ENCODE measurements around the gene IQGAP3. TPM values are rescaled to one million over a fixed set of nuclear protein-coding genes. Genes with fewer than 3 reads are reported as not detected.

IQGAP3 gene
- total RNA-seq, 2 donors from 2014 or later: 28.6 to 36.9 TPM

DNA sequence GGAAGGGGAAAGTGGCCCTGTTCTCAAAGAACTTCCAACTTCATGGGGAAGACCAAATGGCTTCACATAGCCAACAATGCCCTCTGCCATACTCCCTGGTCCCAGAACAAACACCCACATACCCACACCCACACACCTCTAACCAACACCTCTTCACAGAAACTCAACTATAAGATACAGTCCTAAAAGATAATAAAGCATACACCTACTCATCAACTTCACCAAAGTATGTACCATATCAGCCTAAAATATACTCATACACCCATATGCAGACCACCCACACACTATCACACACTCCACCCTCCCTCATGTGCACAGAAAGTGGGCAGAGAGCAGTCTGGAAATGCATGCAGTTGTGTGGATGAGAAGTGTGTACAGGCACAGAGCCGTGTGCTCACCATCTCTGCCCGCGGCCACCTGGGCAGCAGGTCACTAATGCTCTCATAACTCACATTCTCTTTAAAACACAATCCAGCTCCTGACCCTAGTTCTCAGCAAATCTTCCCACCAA is 27.7 kb downstream of the IQGAP3 start:
- H3K9me3 ChIP-seq (ENCODE audit: control insufficient read depth, low read length): no peaks in the 10 kb centered on the region
- no peak overlapping the region for H3K27ac Mint-ChIP-seq
- TF ChIP-seq, protein P1, sequence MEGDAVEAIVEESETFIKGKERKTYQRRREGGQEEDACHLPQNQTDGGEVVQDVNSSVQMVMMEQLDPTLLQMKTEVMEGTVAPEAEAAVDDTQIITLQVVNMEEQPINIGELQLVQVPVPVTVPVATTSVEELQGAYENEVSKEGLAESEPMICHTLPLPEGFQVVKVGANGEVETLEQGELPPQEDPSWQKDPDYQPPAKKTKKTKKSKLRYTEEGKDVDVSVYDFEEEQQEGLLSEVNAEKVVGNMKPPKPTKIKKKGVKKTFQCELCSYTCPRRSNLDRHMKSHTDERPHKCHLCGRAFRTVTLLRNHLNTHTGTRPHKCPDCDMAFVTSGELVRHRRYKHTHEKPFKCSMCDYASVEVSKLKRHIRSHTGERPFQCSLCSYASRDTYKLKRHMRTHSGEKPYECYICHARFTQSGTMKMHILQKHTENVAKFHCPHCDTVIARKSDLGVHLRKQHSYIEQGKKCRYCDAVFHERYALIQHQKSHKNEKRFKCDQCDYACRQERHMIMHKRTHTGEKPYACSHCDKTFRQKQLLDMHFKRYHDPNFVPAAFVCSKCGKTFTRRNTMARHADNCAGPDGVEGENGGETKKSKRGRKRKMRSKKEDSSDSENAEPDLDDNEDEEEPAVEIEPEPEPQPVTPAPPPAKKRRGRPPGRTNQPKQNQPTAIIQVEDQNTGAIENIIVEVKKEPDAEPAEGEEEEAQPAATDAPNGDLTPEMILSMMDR (conservative IDR thresholded peaks at IDR 0.05): no peak

DNA sequence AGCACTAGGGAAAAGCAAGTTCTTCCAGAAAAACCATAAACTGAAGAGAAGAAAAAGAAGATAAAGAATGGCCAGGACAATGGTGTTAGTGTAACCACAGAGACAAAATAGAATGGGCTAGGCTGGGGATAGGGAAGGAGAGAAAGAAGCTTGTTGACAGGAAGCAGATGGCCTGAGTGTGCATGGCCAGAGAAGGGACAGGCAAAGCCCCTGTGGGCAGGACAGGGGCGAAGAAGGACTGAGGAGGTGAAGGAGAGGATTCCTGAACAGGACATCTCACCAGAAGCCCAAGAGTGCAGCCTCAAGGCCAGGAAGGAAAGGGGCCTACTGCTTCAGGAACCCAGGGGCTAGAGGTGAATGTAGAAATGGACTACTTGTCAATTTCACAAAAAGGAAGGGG is 29.3 kb downstream of the IQGAP3 start:
- peaks cover 44% of the 10 kb centered on the region for H3K36me3 Mint-ChIP-seq (ENCODE audit: low read depth)
- no peak overlapping the region for H3K9ac ChIP-seq (ENCODE audit: extremely low read depth, low read length, poor library complexity, severe bottlenecking)
- H3K4me3 Mint-ChIP-seq: no peak overlapping the region
- peaks cover 64% of the 10 kb centered on the region for H3K36me3 ChIP-seq (ENCODE audit: control insufficient read depth, insufficient read depth, low read length)
- no peaks in the 10 kb centered on the region for H3K9me3 Mint-ChIP-seq
- no peaks in the 10 kb centered on the region for H3K9me3 ChIP-seq (ENCODE audit: control insufficient read depth, low read length)
- no peaks in the 10 kb centered on the region for H3K4me1 ChIP-seq (ENCODE audit: control insufficient read depth, insufficient read depth, low read length)
- peak overlapping the region; percentile 30 for H3K27ac Mint-ChIP-seq
- no peaks in the 10 kb centered on the region for H3K27me3 ChIP-seq (ENCODE audit: control insufficient read depth, insufficient read depth, low read length, poor library complexity, severe bottlenecking)
- H3K4me1 Mint-ChIP-seq: peaks cover 12% of the 10 kb centered on the region
- H3K27me3 Mint-ChIP-seq (ENCODE audit: insufficient read depth): no peaks in the 10 kb centered on the region
- H3K27ac ChIP-seq (ENCODE audit: low read depth, low read length): no peak overlapping the region
- H3K4me3 ChIP-seq (ENCODE audit: low read length): no peak overlapping the region
- TF ChIP-seq, protein P1 (conservative IDR thresholded peaks at IDR 0.05): no peak
- DNase-seq: no peak
- 67 to 88% methylated on average over 1 of the region's 1 CpG for WGBS, 2 experiments (ENCODE audit: insufficient coverage in 1 of 2, insufficient read length in 1 of 2)

More for the DNA sequence above, 27.7 kb downstream of the IQGAP3 start:
- no peak for DNase-seq
- no peaks in the 10 kb centered on the region for H3K4me1 ChIP-seq (ENCODE audit: control insufficient read depth, insufficient read depth, low read length)
- Mint-ChIP-seq H3K4me3 (no peak overlapping the region), H3K36me3 (ENCODE audit: low read depth) (peaks cover 35% of the 10 kb centered on the region), H3K4me1 (peaks cover 2% of the 10 kb centered on the region), H3K27me3 (ENCODE audit: insufficient read depth) (no peaks in the 10 kb centered on the region), H3K9me3 (no peaks in the 10 kb centered on the region)
- no peak overlapping the region for H3K27ac ChIP-seq (ENCODE audit: low read depth, low read length)
- no peaks in the 10 kb centered on the region for H3K27me3 ChIP-seq (ENCODE audit: control insufficient read depth, insufficient read depth, low read length, poor library complexity, severe bottlenecking)
- H3K4me3 ChIP-seq (ENCODE audit: low read length): no peak overlapping the region
- peaks cover 57% of the 10 kb centered on the region for H3K36me3 ChIP-seq (ENCODE audit: control insufficient read depth, insufficient read depth, low read length)
- H3K9ac ChIP-seq (ENCODE audit: extremely low read depth, low read length, poor library complexity, severe bottlenecking): no peak overlapping the region
- WGBS, 2 experiments (ENCODE audit: insufficient coverage in 1 of 2, insufficient read length in 1 of 2): 95% methylated on average over 3 of the region's 3 CpGs; no CpG with 5 or more reads in 1 of the 2 experiments

DNA sequence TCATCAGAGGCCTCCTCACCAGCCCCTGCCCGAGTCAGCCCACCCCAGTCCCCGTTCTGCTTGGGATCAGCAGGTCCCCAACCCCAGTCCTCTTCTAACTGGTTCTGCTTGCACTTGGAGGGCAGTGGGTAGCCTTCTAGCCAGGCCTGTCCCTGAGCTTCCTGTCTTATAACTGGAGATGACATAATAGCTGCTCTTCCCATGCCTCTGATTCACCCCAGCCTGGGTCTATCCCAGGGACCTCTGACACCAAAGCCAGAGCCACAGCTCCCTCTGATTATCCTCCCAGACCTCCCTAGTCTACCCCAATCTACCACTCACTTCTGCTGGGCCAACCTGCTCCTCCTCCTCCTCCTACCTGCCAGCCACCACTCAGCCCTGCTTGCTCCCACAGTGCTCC is 31.4 kb downstream of the IQGAP3 start:
- H3K36me3 Mint-ChIP-seq (ENCODE audit: low read depth): peaks cover 39% of the 10 kb centered on the region
- H3K4me1 Mint-ChIP-seq: peaks cover 12% of the 10 kb centered on the region
- no peak overlapping the region for H3K27ac Mint-ChIP-seq
- H3K9me3 Mint-ChIP-seq: no peaks in the 10 kb centered on the region
- Histone ChIP-seq H3K36me3 (ENCODE audit: control insufficient read depth, insufficient read depth, low read length) (peaks cover 59% of the 10 kb centered on the region), H3K4me3 (ENCODE audit: low read length) (no peak overlapping the region), H3K9ac (ENCODE audit: extremely low read depth, low read length, poor library complexity, severe bottlenecking) (no peak overlapping the region), H3K4me1 (ENCODE audit: control insufficient read depth, insufficient read depth, low read length) (no peaks in the 10 kb centered on the region), H3K27ac (ENCODE audit: low read depth, low read length) (no peak overlapping the region), H3K9me3 (ENCODE audit: control insufficient read depth, low read length) (no peaks in the 10 kb centered on the region), H3K27me3 (ENCODE audit: control insufficient read depth, insufficient read depth, low read length, poor library complexity, severe bottlenecking) (no peaks in the 10 kb centered on the region)
- TF ChIP-seq, protein P1 (conservative IDR thresholded peaks at IDR 0.05): no peak
- no peaks in the 10 kb centered on the region for H3K27me3 Mint-ChIP-seq (ENCODE audit: insufficient read depth)
- 96 to 100% methylated on average over 2 of the region's 2 CpGs for WGBS, 2 experiments (ENCODE audit: insufficient coverage in 1 of 2, insufficient read length in 1 of 2)
- no peak overlapping the region for H3K4me3 Mint-ChIP-seq
- DNase-seq: no peak

All from endodermal cell (in vitro differentiated cells).